Camera-type eye (tissue), 1 donor: ENCODE measurements around the gene TREX2. TPM values are rescaled to one million over a fixed set of nuclear protein-coding genes. Genes with fewer than 3 reads are reported as not detected.

ENCODE experiments used
- total RNA-seq: library from RNA; depleted of rRNA; stranded (reverse); fragments of >200 nt; gene quantifications from one replicate; pipeline ENCODE4 v1.2.3, GENCODE V29; 2014

The TREX2 gene, protein sequence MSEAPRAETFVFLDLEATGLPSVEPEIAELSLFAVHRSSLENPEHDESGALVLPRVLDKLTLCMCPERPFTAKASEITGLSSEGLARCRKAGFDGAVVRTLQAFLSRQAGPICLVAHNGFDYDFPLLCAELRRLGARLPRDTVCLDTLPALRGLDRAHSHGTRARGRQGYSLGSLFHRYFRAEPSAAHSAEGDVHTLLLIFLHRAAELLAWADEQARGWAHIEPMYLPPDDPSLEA
- total RNA-seq, result 0.27 TPM

GRCh38 chrX:153445856-153446635 lies at the start of gene TREX2:
TSS of gene TREX2 (minus strand) at chrX:153446056. CDS start at chrX:153445430, 626 bp downstream.

GRCh38 chrX:153494541-153495361 lies 48.9 kb upstream of the TREX2 start, which contains the start of gene BGN:
TSS of gene BGN (plus strand) at chrX:153494980. CDS start at chrX:153504632, 9,652 bp downstream.

DNA sequence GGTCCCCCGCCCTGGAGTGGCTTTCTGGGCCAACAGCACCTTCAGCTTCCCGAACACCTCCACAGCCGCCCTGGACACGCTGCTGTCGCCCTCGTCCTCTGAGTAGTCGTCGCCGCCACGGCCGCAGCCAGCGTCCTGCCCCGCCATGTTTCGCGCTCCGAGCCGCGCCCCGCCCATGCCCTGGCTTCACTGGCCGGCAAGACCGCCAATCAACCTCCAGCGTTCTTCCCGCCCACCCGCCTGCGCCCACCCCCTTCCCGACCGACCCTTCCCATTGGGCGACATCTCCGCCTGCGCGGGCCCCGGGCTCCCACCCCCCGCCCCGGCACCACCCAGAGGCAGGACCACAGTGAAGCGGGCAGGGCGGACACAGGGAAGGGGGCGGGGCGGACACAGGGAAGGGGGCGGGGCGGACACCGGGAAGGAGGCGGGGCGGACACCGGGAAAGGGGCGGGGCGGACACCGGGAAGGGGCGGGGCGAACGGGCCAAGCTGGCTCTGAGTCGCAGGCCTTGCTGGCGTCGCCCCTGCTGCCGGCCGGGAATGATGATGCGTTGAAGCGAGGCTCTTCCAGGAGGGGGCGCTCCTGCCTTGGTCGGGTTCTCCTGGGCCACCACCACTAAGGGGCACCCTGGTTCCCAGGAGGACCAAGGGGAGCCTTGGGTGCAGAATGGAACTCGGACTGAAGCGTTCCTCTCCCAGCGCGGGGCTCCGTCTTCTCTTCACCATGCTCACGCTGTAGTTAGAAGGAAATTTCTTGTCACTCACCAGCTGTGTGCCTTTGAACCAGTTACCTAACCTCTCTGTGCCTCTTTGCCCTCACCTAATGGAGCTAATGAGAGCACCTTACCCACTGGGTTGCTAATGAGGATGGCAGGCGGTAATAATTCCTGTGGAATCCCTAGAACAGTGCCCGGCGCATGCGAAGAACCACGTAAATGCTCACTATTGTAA lies 24.8 kb upstream of the TREX2 start, which contains the start of gene HAUS7:
TSS of gene HAUS7 (minus strand) at position 166 of the 953 bp plus-strand sequence. CDS start at position 147, 19 bp downstream.

GRCh38 chrX:153411255-153411987 lies 34.4 kb downstream of the TREX2 start, which contains the start of gene ZFP92:
TSS of gene ZFP92 (plus strand) at chrX:153411472. CDS start at chrX:153418323, 6,851 bp downstream.

DNA sequence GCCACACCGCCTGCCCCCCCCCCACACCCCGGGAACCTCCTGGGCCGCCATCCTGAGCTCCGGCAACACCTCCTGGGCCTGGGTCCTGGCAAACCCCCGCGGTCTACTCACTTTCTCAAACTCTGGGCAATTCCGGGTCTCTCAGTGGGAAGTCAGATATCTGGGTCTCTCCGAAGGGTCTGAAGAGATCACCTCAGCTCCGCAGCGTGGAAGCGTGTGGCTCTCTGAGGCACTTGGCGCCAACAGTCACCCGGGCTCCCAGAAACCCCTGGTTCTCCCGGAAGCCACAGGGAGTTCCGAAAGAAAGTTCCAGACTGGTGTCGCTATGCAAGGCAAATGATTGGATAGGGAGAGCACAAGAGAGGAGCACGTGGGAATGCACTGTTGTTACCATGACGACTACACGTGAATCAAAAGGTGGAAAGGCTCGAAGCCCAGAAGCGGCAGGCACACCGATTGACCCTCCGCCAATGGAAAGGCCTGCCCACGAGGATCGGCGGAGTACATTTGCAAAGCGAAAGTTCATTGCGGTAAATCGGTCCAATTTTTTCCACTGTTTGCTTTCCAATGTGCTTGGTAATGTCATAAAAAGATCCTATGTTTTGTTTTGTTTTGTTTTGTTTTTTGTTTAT lies 44.6 kb downstream of the TREX2 start, which contains the start of gene PNMA6E:
TSS of gene PNMA6E (minus strand) at position 218 of the 632 bp plus-strand sequence. CDS start 2,501 bp downstream, outside the sequence.

Other genes starting within 250 kb of the TREX2 start
- gene PNMA6F, start 124.3 kb downstream of the TREX2 start, total RNA-seq, result not detected
- 16.4 TPM for gene ZNF275, start 111.9 kb downstream of the TREX2 start, total RNA-seq
- gene PNMA6E, start 44.7 kb downstream of the TREX2 start, total RNA-seq, result not detected
- 0.60 TPM for gene ZFP92, start 34.6 kb downstream of the TREX2 start, total RNA-seq
- 24.6 TPM for gene HAUS7, start 24.5 kb upstream of the TREX2 start, total RNA-seq
- gene BGN, start 48.9 kb upstream of the TREX2 start, total RNA-seq, result 106 TPM
- gene ATP2B3, start 71.6 kb upstream of the TREX2 start, total RNA-seq, result 3.7 TPM
- 15.9 TPM for gene CCNQ, start 153.1 kb upstream of the TREX2 start, total RNA-seq
- not detected for gene DUSP9, start 201.1 kb upstream of the TREX2 start, total RNA-seq
- 29.3 TPM for gene PNCK, start 227.8 kb upstream of the TREX2 start, total RNA-seq
- gene SLC6A8, start 241.9 kb upstream of the TREX2 start, total RNA-seq, result 44.7 TPM